Activated B cell treated with CpG ODN at 0.5 μM for 24 hours (primary cell): ENCODE data around the gene CCK. TPM values are rescaled to one million over a fixed set of nuclear protein-coding genes. Genes with fewer than 3 reads are reported as not detected.
A peak's percentile ranks its signal among the peaks of the same experiment; 100 is the strongest.

Experiments used
- ATAC-seq: fragments of 200-7000 bp; cut with Tn5 transposase; one replicate; pipeline ENCODE4 v1.10.0; 2021; ENCODE audit warnings: low read depth, mild to moderate bottlenecking, moderate library complexity
- CTCF ChIA-PET: fragments of 350-600 bp; sonication (Branson Sonifier 250); formaldehyde crosslinking; loops from one replicate; lab custom pipeline; 2021; ENCODE audit warnings: antibody characterized with exemption; lab: Charles Lee
- POLR2A ChIA-PET: fragments of 350-600 bp; sonication (Branson Sonifier 250); formaldehyde crosslinking; loops from one replicate; lab custom pipeline; 2021; ENCODE audit warnings: antibody characterized with exemption; lab: Charles Lee
- DNase-seq: peaks from one replicate; pipeline ENCODE4 v3.0.0; 2022
- H3K27ac Mint-ChIP-seq: one replicate; pipeline ENCODE4 v1.8.0; 2020; ENCODE audit warnings: mixed read lengths
- H3K27me3 Mint-ChIP-seq: one replicate; pipeline ENCODE4 v1.8.0; 2021; ENCODE audit warnings: mixed read lengths
- H3K36me3 Mint-ChIP-seq: one replicate; pipeline ENCODE4 v1.8.0; 2021; ENCODE audit warnings: low read depth, mixed read lengths
- H3K4me1 Mint-ChIP-seq: one replicate; pipeline ENCODE4 v1.8.0; 2021; ENCODE audit warnings: mixed read lengths
- H3K4me3 Mint-ChIP-seq: one replicate; pipeline ENCODE4 v1.8.0; 2020; ENCODE audit warnings: mild to moderate bottlenecking, mixed read lengths
- H3K9me3 Mint-ChIP-seq: one replicate; pipeline ENCODE4 v1.8.0; 2020; ENCODE audit warnings: mixed read lengths
- CTCF ChIP-seq: fragments of 200-600 bp; IDR thresholded peaks from one replicate; pipeline ENCODE4 v1.8.0; 2022; ENCODE audit warnings: antibody characterized with exemption, mild to moderate bottlenecking
- intact Hi-C: fragments of 100-400 bp; cut with micrococcal nuclease; formaldehyde crosslinking; loops from one replicate; pipeline ENCODE4 v1.15.1; 2024
- total RNA-seq: library from RNA; stranded (reverse); gene quantifications from 2 replicates; pipeline ENCODE4 v1.2.3, GENCODE V29; 2022

The CCK gene
- total RNA-seq, 1 donor from 2014 or later = not detected

DNA sequence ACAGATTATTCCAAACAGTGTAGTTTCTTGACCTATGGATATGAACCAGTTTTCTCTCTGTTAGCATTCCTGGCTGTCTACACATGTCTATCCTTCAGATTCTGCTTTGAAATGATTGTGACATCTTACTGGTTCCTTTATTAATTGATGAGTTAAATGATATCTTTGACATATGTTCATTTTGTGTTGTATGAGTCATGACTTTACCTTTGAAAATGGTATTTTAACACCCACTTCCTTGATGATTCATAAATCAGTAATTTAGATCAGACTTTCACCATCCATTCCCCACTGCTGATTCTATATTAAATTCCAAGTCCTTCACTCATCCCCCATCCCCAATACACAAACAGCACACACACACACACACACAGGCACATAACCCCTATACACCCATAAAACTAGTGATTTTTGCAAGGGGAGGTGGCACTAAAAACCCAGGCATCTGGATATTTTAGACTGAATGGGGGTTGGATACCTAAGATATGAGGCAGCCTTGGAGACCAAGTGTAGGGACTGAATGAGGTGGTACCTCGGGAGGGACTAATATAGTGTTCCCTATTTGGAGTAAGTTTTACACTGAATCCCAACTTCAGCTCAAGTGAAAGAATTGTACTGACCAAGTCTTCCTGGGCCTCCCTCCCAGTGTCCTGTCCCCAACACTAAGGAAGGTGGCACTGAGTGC is 9.7 kb downstream of the CCK start:
- no peak for TF ChIP-seq CTCF
- H3K9me3 Mint-ChIP-seq = peaks cover 6% of the 10 kb centered on the region
- ChIA-PET POLR2A (no interaction called here), CTCF (no interaction called here)
- H3K27me3 Mint-ChIP-seq = peaks cover 46% of the 10 kb centered on the region
- ATAC-seq = no peak
- no peaks in the 10 kb centered on the region for H3K4me1 Mint-ChIP-seq
- H3K4me3 Mint-ChIP-seq = no peak overlapping the region
- no peak overlapping the region for H3K27ac Mint-ChIP-seq
- intact Hi-C loops = no loop called here
- DNase-seq = no peak
- no peaks in the 10 kb centered on the region for H3K36me3 Mint-ChIP-seq

DNA sequence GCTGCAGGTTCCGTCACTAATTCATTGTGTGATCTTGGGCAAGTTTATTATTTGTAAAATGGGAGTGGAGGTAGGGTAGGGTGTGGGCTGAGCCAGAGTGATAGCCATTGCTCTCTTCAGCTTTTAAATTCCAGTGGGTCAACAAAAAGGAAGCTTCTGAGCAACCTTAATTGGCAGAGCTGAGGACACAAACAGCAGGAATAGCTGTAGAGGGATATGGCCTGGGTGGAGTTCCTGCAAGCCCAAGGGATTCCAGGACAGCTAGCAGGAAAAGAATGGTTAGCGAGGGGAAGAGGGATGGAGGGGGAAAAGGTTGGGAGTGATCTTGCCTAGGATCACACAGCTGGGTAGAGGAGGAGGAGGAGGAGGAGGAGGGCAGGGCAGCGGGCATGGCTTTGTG is 11.4 kb downstream of the CCK start:
- ATAC-seq = no peak
- no peak for TF ChIP-seq CTCF
- H3K9me3 Mint-ChIP-seq = peaks cover 6% of the 10 kb centered on the region
- POLR2A ChIA-PET = no interaction called here
- intact Hi-C loops = no loop called here
- H3K4me3 Mint-ChIP-seq = no peak overlapping the region
- CTCF ChIA-PET = no interaction called here
- H3K4me1 Mint-ChIP-seq = no peaks in the 10 kb centered on the region
- H3K36me3 Mint-ChIP-seq = no peaks in the 10 kb centered on the region
- DNase-seq = no peak
- no peak overlapping the region for H3K27ac Mint-ChIP-seq
- H3K27me3 Mint-ChIP-seq = peaks cover 35% of the 10 kb centered on the region

GRCh38 chr3:42250761-42251160 is 15.2 kb downstream of the CCK start:
- H3K9me3 Mint-ChIP-seq = no peaks in the 10 kb centered on the region
- no peak overlapping the region for H3K27ac Mint-ChIP-seq
- intact Hi-C loops = no loop called here
- CTCF ChIA-PET = interaction anchor here (1.6 kb wide), 1 partner anchor 192 kb away, joined by 4 read pairs; no protein-coding TSS in a partner anchor
- no peak overlapping the region for H3K4me3 Mint-ChIP-seq
- DNase-seq (no peak), ATAC-seq (no peak)
- H3K36me3 Mint-ChIP-seq = no peaks in the 10 kb centered on the region
- peaks cover 2% of the 10 kb centered on the region for H3K4me1 Mint-ChIP-seq
- H3K27me3 Mint-ChIP-seq = peaks cover 22% of the 10 kb centered on the region
- POLR2A ChIA-PET = no interaction called here
- TF ChIP-seq CTCF = no peak

DNA sequence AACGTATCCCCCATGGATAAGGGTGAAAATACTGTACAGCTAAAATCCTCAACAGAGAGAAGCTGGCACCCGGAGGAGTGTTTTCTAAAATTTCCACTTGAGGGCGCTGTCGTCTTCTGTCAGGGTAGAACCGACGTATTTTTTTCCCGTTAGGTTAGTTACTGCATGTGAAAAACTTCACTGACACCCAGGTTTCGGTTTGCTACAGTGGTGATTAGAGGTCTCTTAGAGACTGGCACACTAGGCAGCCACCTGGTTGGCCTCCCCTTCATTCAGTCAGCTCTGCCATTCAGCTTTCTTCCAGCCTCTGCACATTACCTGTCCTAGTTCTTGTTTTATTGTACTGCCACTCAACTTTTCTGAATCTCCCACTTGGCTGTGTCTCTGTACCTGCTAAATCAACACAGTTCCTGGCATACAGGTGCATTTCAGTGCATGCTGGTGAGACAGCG is 18.4 kb downstream of the CCK start:
- Mint-ChIP-seq H3K4me1 (peaks cover 2% of the 10 kb centered on the region), H3K27ac (no peak overlapping the region), H3K36me3 (no peaks in the 10 kb centered on the region), H3K4me3 (no peak overlapping the region), H3K27me3 (peaks cover 16% of the 10 kb centered on the region), H3K9me3 (no peaks in the 10 kb centered on the region)
- no peak for DNase-seq
- ATAC-seq = peak; percentile 49
- ChIA-PET CTCF (interaction anchor here (0.9 to 2.9 kb wide), 16 partner anchors 15 to 300 kb away, joined by 3 to 40 read pairs (median 4); partner anchors contain the start of gene VIPR1), POLR2A (no interaction called here)
- intact Hi-C loops = loop anchor here (1.0 to 10.0 kb wide), 3 partner anchors 197 to 497 kb away; no protein-coding TSS in a partner anchor
- TF ChIP-seq CTCF = no peak

GRCh38 chr3:42246091-42246490 is 19.9 kb downstream of the CCK start:
- POLR2A ChIA-PET = no interaction called here
- no peak for TF ChIP-seq CTCF
- no peak overlapping the region for H3K4me3 Mint-ChIP-seq
- no peaks in the 10 kb centered on the region for H3K36me3 Mint-ChIP-seq
- intact Hi-C loops = loop anchor here (10.0 kb wide), 1 partner anchor 499 kb away; no protein-coding TSS in a partner anchor
- CTCF ChIA-PET = interaction anchor here (1.9 to 2.9 kb wide), 2 partner anchors 197 to 256 kb away, joined by 6 to 40 read pairs; partner anchors contain the start of gene VIPR1
- H3K9me3 Mint-ChIP-seq = no peaks in the 10 kb centered on the region
- peaks cover 14% of the 10 kb centered on the region for H3K27me3 Mint-ChIP-seq
- H3K4me1 Mint-ChIP-seq = peaks cover 2% of the 10 kb centered on the region
- DNase-seq (no peak), ATAC-seq (no peak)
- no peak overlapping the region for H3K27ac Mint-ChIP-seq
